ENCODE results near the gene IL17RB. TPM values are rescaled to one million over a fixed set of nuclear protein-coding genes. Genes with fewer than 3 reads are reported as not detected.

IL17RB gene
- total RNA-seq, 1 donor from 2014 or later, result 0.16 TPM

- Mint-ChIP-seq H3K4me3 (ENCODE audit: unreplicated experiment) (no peak overlapping the region), H3K9me3 (ENCODE audit: unreplicated experiment) (no peaks in the 10 kb centered on the region), H3K27ac (ENCODE audit: unreplicated experiment) (no peak overlapping the region), H3K36me3 (ENCODE audit: low read depth, unreplicated experiment) (peaks cover 12% of the 10 kb centered on the region), H3K4me1 (ENCODE audit: low read depth, unreplicated experiment) (no peaks in the 10 kb centered on the region), H3K27me3 (ENCODE audit: low read depth, unreplicated experiment) (no peaks in the 10 kb centered on the region)
- no peaks in the 10 kb centered on the region for H3K79me2 ChIP-seq (ENCODE audit: insufficient read depth, low read length)
- H3K36me3 ChIP-seq (ENCODE audit: insufficient read depth, low read length), result peaks cover 21% of the 10 kb centered on the region
- no peak overlapping the region for H3K4me2 ChIP-seq (ENCODE audit: low read length)
- FAIRE-seq, result no peak
- peaks cover 4% of the 10 kb centered on the region for H4K20me1 ChIP-seq (ENCODE audit: insufficient read depth, low read length)
- H3K4me3 ChIP-seq (ENCODE audit: insufficient read depth, low read depth, low read length), result no peak overlapping the region
- no peaks in the 10 kb centered on the region for H3K9me3 ChIP-seq (ENCODE audit: insufficient read depth, low read depth, low read length)
- TF ChIP-seq CTCF (IDR thresholded peaks at IDR 0.05; ENCODE audit: insufficient read depth, low read depth, low read length) (no peak), EZH2 (IDR thresholded peaks at IDR 0.05; ENCODE audit: insufficient read depth, low read length) (no peak)
- H3K4me1 ChIP-seq (ENCODE audit: insufficient read depth, low read length), result no peaks in the 10 kb centered on the region
- H2AFZ ChIP-seq (ENCODE audit: low read depth, low read length), result no peak overlapping the region
- DNase-seq (ENCODE audit: low read depth), result no peak
- no peak overlapping the region for H3K9ac ChIP-seq (ENCODE audit: low read length)
- no peaks in the 10 kb centered on the region for H3K27me3 ChIP-seq (ENCODE audit: insufficient read depth, low read length)
- H3K27ac ChIP-seq (ENCODE audit: low read depth, low read length), result no peak overlapping the region
Observed at GRCh38 chr3:53863145-53863544, 16.8 kb downstream of the IL17RB start.

GRCh38 chr3:53865732-53866499, 19.5 kb downstream of the IL17RB start:
- peaks cover 12% of the 10 kb centered on the region for H3K36me3 Mint-ChIP-seq (ENCODE audit: low read depth, unreplicated experiment)
- Histone ChIP-seq H3K4me3 (ENCODE audit: insufficient read depth, low read depth, low read length) (no peak overlapping the region), H3K4me2 (ENCODE audit: low read length) (no peak overlapping the region), H3K27ac (ENCODE audit: low read depth, low read length) (no peak overlapping the region), H3K9ac (ENCODE audit: low read length) (no peak overlapping the region), H3K4me1 (ENCODE audit: insufficient read depth, low read length) (no peaks in the 10 kb centered on the region), H2AFZ (ENCODE audit: low read depth, low read length) (no peak overlapping the region), H3K36me3 (ENCODE audit: insufficient read depth, low read length) (peaks cover 40% of the 10 kb centered on the region), H4K20me1 (ENCODE audit: insufficient read depth, low read length) (peaks cover 11% of the 10 kb centered on the region), H3K9me3 (ENCODE audit: insufficient read depth, low read depth, low read length) (no peaks in the 10 kb centered on the region), H3K27me3 (ENCODE audit: insufficient read depth, low read length) (no peaks in the 10 kb centered on the region), H3K79me2 (ENCODE audit: insufficient read depth, low read length) (no peaks in the 10 kb centered on the region)
- no peak for DNase-seq (ENCODE audit: low read depth)
- no peaks in the 10 kb centered on the region for H3K9me3 Mint-ChIP-seq (ENCODE audit: unreplicated experiment)
- no peak overlapping the region for H3K27ac Mint-ChIP-seq (ENCODE audit: unreplicated experiment)
- H3K4me1 Mint-ChIP-seq (ENCODE audit: low read depth, unreplicated experiment), result no peaks in the 10 kb centered on the region
- no peaks in the 10 kb centered on the region for H3K27me3 Mint-ChIP-seq (ENCODE audit: low read depth, unreplicated experiment)
- TF ChIP-seq CTCF (IDR thresholded peaks at IDR 0.05; ENCODE audit: insufficient read depth, low read depth, low read length) (no peak), EZH2 (IDR thresholded peaks at IDR 0.05; ENCODE audit: insufficient read depth, low read length) (no peak)
- H3K4me3 Mint-ChIP-seq (ENCODE audit: unreplicated experiment), result no peak overlapping the region
- no peak for FAIRE-seq

All from astrocyte (in vitro differentiated cells and primary cell).